SK-N-SH (cell line): Measurements from ENCODE around the gene GSTT2. TPM values are rescaled to one million over a fixed set of nuclear protein-coding genes. Genes with fewer than 3 reads are reported as not detected.
"Not testable (repeated sequence)": the region's sequence is repeated elsewhere in the genome, so short reads cannot be mapped to it uniquely, and the experiment has no call there.

Source experiments
- CTCF ChIA-PET: fragments of 300-600, 350-600 bp; formaldehyde crosslinking; extraction: SDS; loops from one replicate; lab custom pipeline; 2021; lab: Yijun Ruan, JAX
- POLR2A ChIA-PET: fragments of 350-600 bp; sonication (Branson Sonifier 250); formaldehyde crosslinking; extraction: SDS; loops from one replicate; lab custom pipeline; 2020; ENCODE audit warnings: antibody characterized with exemption, inconsistent platforms; lab: Yijun Ruan, JAX
- DNase-seq: peaks from one replicate; pipeline ENCODE4 v3.0.0; 2012
- H2AFZ ChIP-seq: fragments of 200-600 bp; sonication (generic); 2 replicates; pipeline ENCODE4 v1.8.1; 2016; ENCODE audit warnings: antibody characterized with exemption, mild to moderate bottlenecking, low read depth
- H3F3A ChIP-seq: fragments of 200-600 bp; sonication (generic); replicated peaks from 2 replicates; pipeline ENCODE3; 2016; ENCODE audit warnings: antibody characterized with exemption, mild to moderate bottlenecking; ENCODE audit not compliant: insufficient read depth
- H3K27ac ChIP-seq, 2 experiments: fragments of 200-500 bp in 1 of 2; fragments of 200-600 bp in 1 of 2; sonication (Bioruptor generic) in 1 of 2; sonication (generic), shearing (Covaris generic) in 1 of 2; 2 replicates each; pipeline versions ENCODE4 v1.5.1 to v1.6.1; 2014 to 2016; ENCODE audit warnings: low read depth in 2 of 2, inconsistent platforms in 1 of 2, low read length in 1 of 2, mild to moderate bottlenecking in 1 of 2, mixed read lengths in 1 of 2
- H3K27me3 ChIP-seq: fragments of 200-600 bp; sonication (generic), shearing (Covaris generic); 2 replicates; pipeline ENCODE4 v1.6.1; 2016; ENCODE audit warnings: mixed run types; ENCODE audit not compliant: insufficient read depth
- H3K36me3 ChIP-seq, 2 experiments: fragments of 200-500 bp in 1 of 2; fragments of 200-600 bp in 1 of 2; sonication (Bioruptor generic) in 1 of 2; sonication (generic) in 1 of 2; replicated peaks in 1 of 2; 2 replicates each; pipeline versions ENCODE3 to v1.5.1; 2014 to 2016; ENCODE audit warnings: low read length in 1 of 2, mild to moderate bottlenecking in 1 of 2; ENCODE audit not compliant: insufficient read depth in 2 of 2, control insufficient read depth in 1 of 2
- H3K4me1 ChIP-seq, 2 experiments: fragments of 200-500 bp in 1 of 2; fragments of 200-600 bp in 1 of 2; sonication (Bioruptor generic) in 1 of 2; sonication (generic), shearing (Covaris generic) in 1 of 2; 2 replicates each; pipeline versions ENCODE4 v1.5.1 to v1.6.1; 2014 to 2016; ENCODE audit warnings: low read depth in 1 of 2, low read length in 1 of 2, mixed run types in 1 of 2; ENCODE audit not compliant: insufficient read depth in 2 of 2, control insufficient read depth in 1 of 2
- H3K4me2 ChIP-seq: fragments of 200-600 bp; sonication (generic), shearing (Covaris generic); 2 replicates; pipeline ENCODE4 v1.6.1; 2017; ENCODE audit warnings: mixed run types
- H3K4me3 ChIP-seq, 2 experiments: fragments of 200-500 bp in 1 of 2; fragments of 200-600 bp in 1 of 2; sonication (Bioruptor generic) in 1 of 2; sonication (generic), shearing (Covaris generic) in 1 of 2; 2 replicates each; pipeline versions ENCODE4 v1.5.1 to v1.8.1; 2014 to 2016; ENCODE audit warnings: low read depth in 2 of 2, inconsistent platforms in 1 of 2, low read length in 1 of 2, mild to moderate bottlenecking in 1 of 2, mixed read lengths in 1 of 2, moderate library complexity in 1 of 2
- H3K79me2 ChIP-seq: fragments of 200-600 bp; sonication (generic); 2 replicates; pipeline ENCODE4 v1.8.1; 2017; ENCODE audit warnings: mild to moderate bottlenecking; ENCODE audit not compliant: insufficient read depth
- H3K9ac ChIP-seq: fragments of 200-600 bp; sonication (generic); 2 replicates; pipeline ENCODE4 v1.6.1; 2017; ENCODE audit warnings: mixed run types
- H3K9me2 ChIP-seq: fragments of 200-600 bp; sonication (generic); 2 replicates; pipeline ENCODE4 v1.6.1; 2017; ENCODE audit warnings: mixed run types
- H3K9me3 ChIP-seq: fragments of 200-600 bp; sonication (generic); 2 replicates; pipeline ENCODE4 v1.6.1; 2017; ENCODE audit warnings: mixed run types, mild to moderate bottlenecking, moderate library complexity
- H4K20me1 ChIP-seq: fragments of 200-600 bp; sonication (generic); 2 replicates; pipeline ENCODE4 v1.6.1; 2017; ENCODE audit warnings: mild to moderate bottlenecking, mixed run types; ENCODE audit not compliant: insufficient read depth
- WGBS: methylation state at CpG from one replicate; pipeline ENCODE4 v1.1.6; 2017; ENCODE audit warnings: low lambda C conversion rate; 5-methylcytosine and 5-hydroxymethylcytosine counted together
- polyA plus RNA-seq, 3 experiments: library from polyadenylated mRNA; depleted of rRNA; stranded (reverse); fragments of >200 nt; gene quantifications; 2 replicates each; pipeline ENCODE4 v1.2.3, GENCODE V29; 2012

GSTT2 gene
- polyA plus RNA-seq, 1 of the 3 experiments (the other 2 are of a cell fraction): 3.7 TPM

DNA sequence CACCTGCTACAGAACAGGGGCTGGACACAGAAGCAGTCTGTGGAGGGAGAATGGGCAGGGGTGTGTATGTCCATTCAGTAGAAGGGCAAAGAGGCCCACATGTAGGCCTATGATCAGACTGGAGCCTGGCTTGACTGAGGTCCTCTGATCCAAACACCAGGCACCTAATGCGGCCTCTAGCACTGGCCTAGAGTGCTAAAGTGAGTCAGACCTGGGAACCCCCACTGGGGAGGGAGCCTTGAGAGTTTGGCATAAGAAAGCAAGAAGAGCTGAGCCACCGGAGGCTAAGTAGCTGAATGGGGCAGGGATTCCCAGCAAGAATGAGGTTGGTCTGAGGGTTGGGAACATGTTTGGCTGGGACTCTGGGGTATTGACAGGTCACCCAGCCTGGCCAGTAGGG is 28.6 kb upstream of the GSTT2 start:
- H4K20me1 ChIP-seq: not testable (repeated sequence)

DNA sequence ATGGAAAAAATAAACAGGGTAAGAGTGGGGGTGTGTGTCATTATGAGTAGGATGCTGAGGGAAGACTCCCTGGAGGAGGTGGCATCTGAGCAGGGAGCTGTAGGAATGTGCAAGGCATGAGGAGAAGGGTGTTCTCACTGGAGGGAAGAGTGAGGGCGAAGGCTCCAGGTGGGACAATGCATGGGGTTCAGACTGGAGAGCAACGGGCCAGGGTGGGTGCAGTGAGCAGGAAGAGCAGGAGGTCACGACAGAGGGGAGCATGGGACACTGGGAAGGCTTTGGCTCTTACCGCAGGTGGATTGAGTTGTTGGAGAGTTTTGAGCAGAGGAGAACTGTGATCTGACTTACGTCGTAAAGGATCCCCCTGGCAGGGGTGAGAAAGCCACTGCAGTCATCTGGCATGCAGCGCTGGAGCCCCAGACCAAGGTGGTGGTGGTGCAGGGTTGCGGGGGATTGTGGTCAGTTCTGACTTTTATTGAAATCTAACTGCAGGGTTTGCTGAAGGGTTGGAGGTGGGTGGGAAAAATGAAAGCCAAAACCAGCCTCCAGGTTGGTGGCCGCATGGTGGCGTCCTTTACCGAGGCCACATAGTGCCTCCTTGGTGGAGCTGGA is 27.0 kb upstream of the GSTT2 start:
- H3K9me2 ChIP-seq, H3K4me3 ChIP-seq, H3K79me2 ChIP-seq, H3F3A ChIP-seq, H3K27me3 ChIP-seq, H3K4me1 ChIP-seq, H4K20me1 ChIP-seq, DNase-seq, H3K36me3 ChIP-seq, H3K4me2 ChIP-seq, H3K9me3 ChIP-seq, CTCF ChIA-PET, H3K27ac ChIP-seq, POLR2A ChIA-PET, H2AFZ ChIP-seq, H3K9ac ChIP-seq: not testable (repeated sequence)
- 65% methylated on average over 11 of the region's 11 CpGs for WGBS

More for the DNA sequence above, 28.6 kb upstream of the GSTT2 start:
- H3K36me3 ChIP-seq, H3K27ac ChIP-seq, H3K4me1 ChIP-seq, H3K9me2 ChIP-seq, H2AFZ ChIP-seq, H3K27me3 ChIP-seq, H3K9ac ChIP-seq, DNase-seq, H3K79me2 ChIP-seq, H3K4me3 ChIP-seq, H3K4me2 ChIP-seq, H3F3A ChIP-seq, H3K9me3 ChIP-seq, CTCF ChIA-PET, POLR2A ChIA-PET: not testable (repeated sequence)
- WGBS: 88% methylated on average over 2 of the region's 2 CpGs

DNA sequence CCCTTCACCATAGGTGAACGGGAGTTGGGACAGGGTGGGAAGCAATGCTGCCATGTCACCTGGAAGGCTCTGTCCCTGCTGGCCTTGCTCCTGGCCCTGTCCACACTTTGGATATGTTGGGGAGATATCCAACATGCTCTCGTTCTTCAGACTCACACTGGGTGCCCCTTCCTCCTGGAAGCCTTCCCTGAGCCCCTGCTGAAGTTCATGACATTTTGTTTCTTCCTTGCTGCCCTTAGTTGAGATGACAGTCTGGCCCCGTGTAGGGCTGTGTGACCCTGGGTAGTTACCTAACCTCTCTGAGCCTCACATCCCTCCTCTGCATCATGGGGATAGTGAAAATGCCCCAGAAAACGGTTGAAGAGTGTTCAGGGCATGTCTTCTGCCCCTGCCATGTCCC is 26.4 kb upstream of the GSTT2 start:
- H3K79me2 ChIP-seq, DNase-seq: not testable (repeated sequence)
- 33% methylated on average over 3 of the region's 4 CpGs for WGBS

DNA sequence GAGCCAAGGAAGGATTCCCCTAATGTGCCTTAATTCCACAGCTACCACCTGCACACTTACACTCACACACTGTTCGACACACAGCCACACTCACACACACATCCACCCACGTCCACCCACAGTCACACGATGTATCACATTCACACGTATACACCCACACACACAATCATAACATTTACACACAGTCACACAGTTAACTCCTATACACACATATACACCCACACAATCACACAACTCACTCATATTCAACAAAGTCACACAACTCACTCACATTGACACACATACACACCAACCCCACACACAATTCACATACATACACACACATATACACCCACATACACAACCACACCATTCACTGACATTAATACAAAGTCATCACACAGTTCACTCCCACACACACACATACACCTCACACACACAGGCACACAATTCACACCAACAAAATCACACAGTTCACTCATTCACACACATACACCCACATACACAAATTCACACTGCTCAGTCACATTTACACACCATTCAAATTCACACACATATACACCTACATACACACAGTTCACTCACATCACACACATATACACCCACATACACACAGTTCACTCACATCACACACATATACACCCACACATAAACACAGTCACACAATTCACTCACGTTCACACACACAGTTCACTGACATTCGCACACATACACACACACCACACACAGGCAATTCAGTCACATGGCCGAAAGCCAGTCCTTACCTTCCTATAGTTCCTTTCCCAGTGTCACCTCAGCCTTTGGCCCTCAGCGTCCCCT is 25.5 kb upstream of the GSTT2 start:
- WGBS: 87% methylated on average over 8 of the region's 8 CpGs
- H3K4me2 ChIP-seq, H3K9me3 ChIP-seq, POLR2A ChIA-PET, H2AFZ ChIP-seq, H3K27ac ChIP-seq, H3K9ac ChIP-seq, CTCF ChIA-PET, H3K9me2 ChIP-seq, H3K27me3 ChIP-seq, H3F3A ChIP-seq, H3K4me3 ChIP-seq, H3K79me2 ChIP-seq, H4K20me1 ChIP-seq, DNase-seq, H3K36me3 ChIP-seq, H3K4me1 ChIP-seq: not testable (repeated sequence)

More for the DNA sequence above, 26.4 kb upstream of the GSTT2 start:
- H3K4me1 ChIP-seq, H3K9me3 ChIP-seq, H3F3A ChIP-seq, H3K4me2 ChIP-seq, H3K36me3 ChIP-seq, H3K9me2 ChIP-seq, POLR2A ChIA-PET, H3K9ac ChIP-seq, H3K4me3 ChIP-seq, H4K20me1 ChIP-seq, H3K27me3 ChIP-seq, CTCF ChIA-PET, H2AFZ ChIP-seq, H3K27ac ChIP-seq: not testable (repeated sequence)

DNA sequence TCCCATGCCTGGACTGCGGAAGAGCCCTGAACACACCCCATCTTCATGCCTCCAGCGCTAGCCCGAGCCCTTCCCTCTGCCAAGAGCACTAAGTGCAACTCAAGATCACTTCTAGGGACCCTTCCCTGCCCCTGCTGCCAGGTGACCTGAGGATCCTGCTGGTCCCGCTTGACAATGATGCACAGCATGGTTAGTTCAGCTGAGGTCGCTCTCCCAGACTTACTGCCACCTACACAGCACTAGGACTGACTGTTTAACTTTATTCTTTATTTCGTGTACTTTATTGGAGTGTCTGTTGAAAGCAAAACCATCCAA is 25.0 kb upstream of the GSTT2 start:
- H3K36me3 ChIP-seq, H3K9ac ChIP-seq, H3K4me1 ChIP-seq, H3F3A ChIP-seq, H3K4me3 ChIP-seq, H3K9me3 ChIP-seq, H3K79me2 ChIP-seq, H3K27ac ChIP-seq, H4K20me1 ChIP-seq, H3K27me3 ChIP-seq, CTCF ChIA-PET, H3K9me2 ChIP-seq, H3K4me2 ChIP-seq, POLR2A ChIA-PET, H2AFZ ChIP-seq, DNase-seq: not testable (repeated sequence)
- WGBS: 84% methylated on average over 5 of the region's 6 CpGs

DNA sequence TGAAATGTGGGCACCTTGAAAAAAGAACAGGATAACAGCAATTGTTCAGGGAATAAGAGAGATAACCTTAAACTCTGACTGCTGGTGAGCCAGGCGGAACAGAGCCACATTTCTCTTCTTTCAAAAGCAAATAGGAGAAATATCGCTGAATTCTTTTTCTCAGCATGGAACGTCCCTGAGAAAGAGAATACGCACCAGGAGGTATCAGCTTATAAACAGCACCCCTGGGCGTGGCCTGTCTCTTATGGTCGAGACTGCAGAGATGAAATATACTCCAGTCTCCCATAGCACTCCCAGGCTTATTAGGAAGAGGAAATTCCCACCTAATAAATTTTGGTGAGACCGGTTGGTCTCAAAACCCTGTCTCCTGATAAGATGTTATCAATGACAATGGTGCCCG is 24.0 kb upstream of the GSTT2 start:
- DNase-seq, H3K4me1 ChIP-seq, H2AFZ ChIP-seq, H3K27ac ChIP-seq, H3K36me3 ChIP-seq, H3K9me3 ChIP-seq, H3K4me2 ChIP-seq, H3K9ac ChIP-seq, POLR2A ChIA-PET, H3F3A ChIP-seq, H3K79me2 ChIP-seq, H4K20me1 ChIP-seq, H3K9me2 ChIP-seq, H3K27me3 ChIP-seq, H3K4me3 ChIP-seq: not testable (repeated sequence)
- CTCF ChIA-PET: interaction anchor here (0.6 to 1.5 kb wide), 11 partner anchors 29 to 200 kb away, joined by 3 to 11 read pairs (median 3); partner anchors contain the start of genes MIF and SLC2A11
- 82% methylated on average over 7 of the region's 8 CpGs for WGBS
